ENCODE data around the gene MTCL1. TPM values are rescaled to one million over a fixed set of nuclear protein-coding genes. Genes with fewer than 3 reads are reported as not detected.

Gene MTCL1
- total and polyA plus RNA-seq, 12 donors = 0.43 to 12.5 (median 2.1) TPM

- 38 to 50% (median 46%) methylated on average over 12 to 14 of the region's 14 CpGs for WGBS, 4 donors
- TF ChIP-seq CTCF (IDR thresholded peaks at IDR 0.05) = no peak
- TF ChIP-seq POLR2A (IDR thresholded peaks at IDR 0.05) = no peak
- Histone ChIP-seq H3K27ac (no peak overlapping the region), H3K36me3 (replicated peaks in 1 of 2) (no peaks in the 10 kb centered on the region), H3K9me3 (replicated peaks in 1 of 3) (no peaks in the 10 kb centered on the region), H3K27me3 (no peaks in the 10 kb centered on the region), H3K4me3 (no peak overlapping the region), H3K4me1 (replicated peaks in 1 of 2) (no peaks in the 10 kb centered on the region)
- DNase-seq = peak in 2 of 7 donors; percentile 31 to 63
- intact Hi-C loops (cut with DNase I) = no loop called here
Observed at GRCh38 chr18:8657873-8658470, 47.4 kb upstream of the MTCL1 start.

DNA sequence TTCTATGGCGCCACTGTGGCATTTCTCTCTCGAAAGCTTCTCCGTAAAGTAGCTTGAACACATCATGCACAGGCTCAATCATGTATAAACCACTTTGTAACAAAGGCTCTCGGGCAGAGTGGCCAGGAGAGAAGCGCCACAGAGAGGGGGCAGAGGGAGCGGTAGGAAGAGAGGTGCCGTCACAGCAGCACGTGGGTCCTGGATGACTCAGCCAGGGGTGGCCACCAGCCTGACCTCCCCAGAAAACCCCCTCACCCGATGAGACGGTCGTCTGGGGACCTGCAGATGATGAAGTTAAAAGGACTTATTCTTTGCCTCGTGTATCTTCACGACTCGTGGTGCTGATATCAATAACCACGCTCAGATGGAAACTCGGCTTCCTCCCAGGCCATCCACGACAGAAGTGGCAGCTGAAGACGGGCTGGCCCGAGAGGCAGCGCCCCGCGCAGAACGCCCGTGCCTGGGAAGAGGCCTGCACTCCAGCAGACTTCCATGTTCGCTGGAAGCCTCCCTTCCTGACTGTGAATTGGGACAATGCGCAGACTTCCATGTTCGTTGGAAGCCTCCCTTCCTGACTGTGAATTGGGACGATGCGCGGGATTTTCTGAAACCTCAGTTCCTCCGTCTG is 46.4 kb upstream of the MTCL1 start:
- no peak overlapping the region for H3K27ac ChIP-seq
- intact Hi-C loops (cut with DNase I) = no loop called here
- no peaks in the 10 kb centered on the region for H3K27me3 ChIP-seq
- DNase-seq = no peak
- H3K4me3 ChIP-seq = no peak overlapping the region
- no peaks in the 10 kb centered on the region for H3K9me3 ChIP-seq (replicated peaks in 1 of 3)
- WGBS, 4 donors = 90 to 96% (median 95%) methylated on average over 14 to 31 of the region's 31 CpGs
- TF ChIP-seq POLR2A (IDR thresholded peaks at IDR 0.05) (no peak), CTCF (IDR thresholded peaks at IDR 0.05) (no peak)
- H3K4me1 ChIP-seq (replicated peaks in 1 of 2) = no peaks in the 10 kb centered on the region
- H3K36me3 ChIP-seq (replicated peaks in 1 of 2) = no peaks in the 10 kb centered on the region

DNA sequence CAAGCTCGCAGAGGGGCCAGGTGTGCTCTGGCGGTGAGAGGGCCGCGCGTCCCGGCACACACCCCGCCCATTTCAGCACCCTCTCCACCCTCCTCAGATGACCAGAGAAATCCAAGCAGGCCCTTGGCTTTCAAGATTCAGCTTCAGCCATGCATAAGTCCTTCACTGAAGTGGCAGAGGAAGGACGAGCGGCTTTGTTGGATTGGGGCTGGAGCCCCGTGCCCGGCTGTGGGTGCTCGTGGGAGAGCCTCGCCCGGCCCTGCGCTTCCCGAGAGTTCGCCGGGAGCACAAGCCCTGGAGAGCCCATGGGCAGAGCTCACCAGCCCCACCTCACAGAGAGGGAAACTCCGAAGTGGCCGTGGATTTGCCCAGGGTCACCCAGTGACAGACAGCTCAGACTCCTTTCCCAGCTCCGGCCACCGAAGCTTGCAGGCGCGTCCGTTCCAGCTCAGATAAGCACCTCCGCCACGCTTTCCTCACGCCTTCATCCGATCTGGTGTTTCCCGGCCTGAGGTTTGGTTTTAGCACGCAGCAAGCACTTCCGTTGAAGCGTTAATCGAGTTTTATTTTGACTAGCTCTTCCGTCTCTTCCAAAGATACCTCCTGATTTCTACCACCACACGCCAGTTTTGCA is 45.6 kb upstream of the MTCL1 start:
- no peaks in the 10 kb centered on the region for H3K9me3 ChIP-seq (replicated peaks in 1 of 3)
- TF ChIP-seq CTCF (IDR thresholded peaks at IDR 0.05) = no peak
- no peak for TF ChIP-seq POLR2A (IDR thresholded peaks at IDR 0.05)
- intact Hi-C loops (cut with DNase I) = no loop called here
- 91 to 95% (median 94%) methylated on average over 33 to 36 of the region's 36 CpGs for WGBS, 4 donors
- H3K4me1 ChIP-seq (replicated peaks in 1 of 2) = no peaks in the 10 kb centered on the region
- no peak overlapping the region for H3K27ac ChIP-seq
- H3K27me3 ChIP-seq = no peaks in the 10 kb centered on the region
- no peaks in the 10 kb centered on the region for H3K36me3 ChIP-seq (replicated peaks in 1 of 2)
- no peak for DNase-seq
- H3K4me3 ChIP-seq = no peak overlapping the region

DNA sequence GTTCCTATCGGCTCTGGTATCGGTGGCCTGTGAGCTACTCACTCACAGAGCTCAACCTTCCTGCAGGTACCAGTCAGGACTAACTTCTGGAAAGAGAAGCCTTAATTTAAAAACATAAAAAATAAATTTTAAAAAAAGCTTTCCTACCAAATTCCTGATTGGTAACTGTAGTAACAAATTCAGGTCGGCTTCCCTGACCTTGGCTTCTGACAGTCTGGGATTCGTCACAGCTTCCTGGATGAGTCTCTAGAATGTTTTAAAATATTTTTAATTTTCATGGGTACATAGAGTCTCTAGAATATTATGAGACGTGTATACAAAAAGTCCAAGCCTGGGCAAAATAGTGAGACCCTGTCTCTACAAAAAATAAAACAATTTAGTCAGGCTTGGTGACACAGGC is 45.0 kb upstream of the MTCL1 start:
- Histone ChIP-seq H3K27ac (no peak overlapping the region), H3K4me1 (replicated peaks in 1 of 2) (no peaks in the 10 kb centered on the region), H3K9me3 (replicated peaks in 1 of 3) (no peaks in the 10 kb centered on the region), H3K36me3 (replicated peaks in 1 of 2) (no peaks in the 10 kb centered on the region), H3K27me3 (no peaks in the 10 kb centered on the region), H3K4me3 (no peak overlapping the region)
- TF ChIP-seq POLR2A (IDR thresholded peaks at IDR 0.05) (no peak), CTCF (IDR thresholded peaks at IDR 0.05) (no peak)
- intact Hi-C loops (cut with DNase I) = no loop called here
- peak in 3 of 7 donors; percentile 39 to 46 (median 42) for DNase-seq
- WGBS, 4 donors = 52 to 72% (median 64%) methylated on average over 5 of the region's 5 CpGs

Measured in adrenal gland (tissue), 12 donors.